Measurements from ENCODE around the gene CAPN5.
"Not testable (repeated sequence)": the region's sequence is repeated elsewhere in the genome, so short reads cannot be mapped to it uniquely, and the experiment has no call there.

The CAPN5 gene

GRCh38 chr11:77083566-77084245 is 16.9 kb downstream of the CAPN5 start:
- no peak for DNase-seq (ENCODE audit: low read depth)

GRCh38 chr11:77084581-77085191 is 17.9 kb downstream of the CAPN5 start:
- DNase-seq (ENCODE audit: low read depth): no peak

- DNase-seq (ENCODE audit: low read depth): no peak
Measured at GRCh38 chr11:77085652-77086051, 18.9 kb downstream of the CAPN5 start.

- no peak for DNase-seq (ENCODE audit: low read depth)
Measured at GRCh38 chr11:77086521-77087472, 20.0 kb downstream of the CAPN5 start.

- no peak for DNase-seq (ENCODE audit: low read depth)
Measured at GRCh38 chr11:77087723-77088225, 21.0 kb downstream of the CAPN5 start.

GRCh38 chr11:77088236-77089003 is 21.6 kb downstream of the CAPN5 start:
- no peak for DNase-seq (ENCODE audit: low read depth)

- DNase-seq (ENCODE audit: low read depth): no peak
Measured at GRCh38 chr11:77089004-77089545, 22.3 kb downstream of the CAPN5 start.

- DNase-seq (ENCODE audit: low read depth): no peak
Measured at GRCh38 chr11:77090046-77090372, 23.2 kb downstream of the CAPN5 start.

- DNase-seq (ENCODE audit: low read depth): no peak
Measured at GRCh38 chr11:77090373-77091111, 23.8 kb downstream of the CAPN5 start.

- peak; percentile 75 for DNase-seq (ENCODE audit: low read depth)
Measured at GRCh38 chr11:77091146-77091940, 24.6 kb downstream of the CAPN5 start.

GRCh38 chr11:77092382-77092781 is 25.6 kb downstream of the CAPN5 start:
- no peak for DNase-seq (ENCODE audit: low read depth)

- DNase-seq (ENCODE audit: low read depth): no peak
Measured at GRCh38 chr11:77093056-77093891, 26.5 kb downstream of the CAPN5 start.

- no peak for DNase-seq (ENCODE audit: low read depth)
Measured at GRCh38 chr11:77093987-77094840, 27.4 kb downstream of the CAPN5 start.

GRCh38 chr11:77094841-77095365 is 28.1 kb downstream of the CAPN5 start:
- no peak for DNase-seq (ENCODE audit: low read depth)

- DNase-seq (ENCODE audit: low read depth): no peak
Measured at GRCh38 chr11:77095551-77096490, 29.1 kb downstream of the CAPN5 start.

GRCh38 chr11:77096591-77097019 is 29.8 kb downstream of the CAPN5 start:
- no peak for DNase-seq (ENCODE audit: low read depth)

GRCh38 chr11:77097180-77097579 is 30.4 kb downstream of the CAPN5 start:
- DNase-seq (ENCODE audit: low read depth): not testable (repeated sequence)

Data from iris pigment epithelial cell (primary cell).